ENCODE data around the gene DNAH8. TPM values are rescaled to one million over a fixed set of nuclear protein-coding genes. Genes with fewer than 3 reads are reported as not detected.

DNAH8 gene
- total RNA-seq, 4 donors from 2014 or later: not detected

DNA sequence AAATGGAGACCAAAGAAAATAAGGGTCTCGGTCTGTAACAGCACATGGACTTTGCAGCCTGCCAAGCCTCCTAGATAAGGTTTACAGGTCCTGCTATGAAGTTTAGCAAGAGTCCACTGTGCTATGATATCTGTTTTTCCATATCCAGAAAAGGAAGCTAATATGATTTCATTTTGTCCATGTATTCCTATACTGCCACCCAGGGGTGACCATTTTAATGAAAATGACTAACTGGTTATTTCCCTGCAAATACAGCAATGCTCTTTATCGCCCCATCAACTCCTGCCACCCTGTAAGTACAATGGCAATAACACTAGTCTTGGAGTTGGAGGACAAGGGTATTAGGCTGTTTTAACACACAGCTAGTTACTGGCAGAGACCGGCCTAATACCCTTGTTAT is 218.3 kb downstream of the DNAH8 start:
- ATAC-seq (ENCODE audit: low FRiP score) (no peak), DNase-seq (ENCODE audit: low spot score) (no peak)
- TF ChIP-seq, protein P1, sequence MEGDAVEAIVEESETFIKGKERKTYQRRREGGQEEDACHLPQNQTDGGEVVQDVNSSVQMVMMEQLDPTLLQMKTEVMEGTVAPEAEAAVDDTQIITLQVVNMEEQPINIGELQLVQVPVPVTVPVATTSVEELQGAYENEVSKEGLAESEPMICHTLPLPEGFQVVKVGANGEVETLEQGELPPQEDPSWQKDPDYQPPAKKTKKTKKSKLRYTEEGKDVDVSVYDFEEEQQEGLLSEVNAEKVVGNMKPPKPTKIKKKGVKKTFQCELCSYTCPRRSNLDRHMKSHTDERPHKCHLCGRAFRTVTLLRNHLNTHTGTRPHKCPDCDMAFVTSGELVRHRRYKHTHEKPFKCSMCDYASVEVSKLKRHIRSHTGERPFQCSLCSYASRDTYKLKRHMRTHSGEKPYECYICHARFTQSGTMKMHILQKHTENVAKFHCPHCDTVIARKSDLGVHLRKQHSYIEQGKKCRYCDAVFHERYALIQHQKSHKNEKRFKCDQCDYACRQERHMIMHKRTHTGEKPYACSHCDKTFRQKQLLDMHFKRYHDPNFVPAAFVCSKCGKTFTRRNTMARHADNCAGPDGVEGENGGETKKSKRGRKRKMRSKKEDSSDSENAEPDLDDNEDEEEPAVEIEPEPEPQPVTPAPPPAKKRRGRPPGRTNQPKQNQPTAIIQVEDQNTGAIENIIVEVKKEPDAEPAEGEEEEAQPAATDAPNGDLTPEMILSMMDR (IDR thresholded peaks at IDR 0.05): no peak

DNA sequence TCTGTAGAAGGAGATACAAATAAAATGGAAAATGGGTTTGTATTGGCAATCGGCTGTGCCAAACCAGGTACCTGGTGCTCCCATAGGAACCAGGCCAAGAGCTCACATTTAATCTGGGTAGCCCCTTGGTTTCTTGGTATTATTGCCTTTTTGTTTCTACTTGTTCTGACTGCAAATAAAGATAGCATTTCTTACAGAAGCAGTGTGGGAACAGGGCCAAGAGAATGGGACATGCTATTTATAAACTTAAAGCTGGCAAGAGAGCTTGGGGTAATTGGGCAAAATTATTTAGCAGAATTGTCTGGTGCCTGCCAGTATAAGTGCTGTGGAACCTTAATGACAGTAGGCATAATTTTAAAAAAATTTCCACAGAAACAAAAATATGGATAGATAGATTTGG is 219.9 kb downstream of the DNAH8 start:
- no peak for DNase-seq (ENCODE audit: low spot score)
- TF ChIP-seq, protein P1 (IDR thresholded peaks at IDR 0.05): no peak
- no peak for ATAC-seq (ENCODE audit: low FRiP score)

DNA sequence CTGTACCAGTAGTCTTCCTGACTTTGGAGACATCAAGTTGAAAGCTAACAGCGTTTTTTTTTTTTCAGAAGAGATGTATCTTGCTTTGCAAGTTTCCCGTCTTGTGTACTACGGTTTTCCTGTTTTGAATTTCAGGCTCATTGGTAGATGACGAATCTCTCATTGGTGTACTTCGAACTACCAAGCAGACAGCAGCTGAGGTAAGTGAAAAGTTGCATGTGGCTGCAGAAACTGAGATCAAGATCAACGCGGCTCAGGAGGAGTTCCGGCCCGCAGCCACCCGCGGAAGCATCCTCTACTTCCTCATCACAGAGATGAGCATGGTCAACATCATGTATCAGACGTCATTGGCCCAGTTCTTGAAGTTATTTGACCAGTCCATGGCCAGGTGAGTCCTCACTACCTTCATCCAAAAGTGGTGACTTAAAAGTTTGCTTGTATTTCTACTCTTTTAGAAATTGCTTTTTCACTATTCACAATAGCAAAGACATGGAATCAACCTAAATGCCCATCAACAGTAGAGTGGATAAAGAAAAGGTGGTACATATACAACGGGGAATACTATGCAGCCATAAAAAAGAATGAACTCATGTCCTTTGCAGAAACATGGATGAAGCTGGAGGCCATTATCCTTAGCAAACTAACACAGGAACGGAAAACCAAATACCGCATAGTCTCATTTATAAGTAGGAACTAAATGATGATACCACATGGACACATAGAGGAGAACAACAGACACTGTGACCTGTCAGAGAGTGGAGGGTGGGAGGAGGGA is 222.9 kb downstream of the DNAH8 start:
- no peak for DNase-seq (ENCODE audit: low spot score)
- no peak for ATAC-seq (ENCODE audit: low FRiP score)
- TF ChIP-seq, protein P1 (IDR thresholded peaks at IDR 0.05): no peak

DNA sequence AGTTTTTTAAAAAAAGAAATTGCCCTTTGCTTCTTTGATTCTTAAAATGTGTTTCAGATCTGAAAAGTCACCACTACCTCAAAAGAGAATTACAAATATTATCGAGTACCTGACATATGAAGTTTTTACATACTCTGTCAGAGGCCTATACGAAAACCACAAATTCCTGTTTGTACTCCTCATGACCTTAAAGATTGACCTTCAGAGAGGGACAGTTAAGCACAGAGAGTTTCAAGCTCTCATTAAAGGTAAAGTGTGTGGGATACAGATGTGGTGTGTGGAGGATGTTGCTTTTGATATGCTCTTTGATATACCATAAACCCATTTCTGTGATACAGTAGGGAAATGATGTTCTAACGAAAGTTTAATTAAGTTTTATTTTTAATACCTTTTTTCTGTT is 223.6 kb downstream of the DNAH8 start:
- DNase-seq (ENCODE audit: low spot score) (no peak), ATAC-seq (ENCODE audit: low FRiP score) (no peak)
- TF ChIP-seq, protein P1 (IDR thresholded peaks at IDR 0.05): no peak

DNA sequence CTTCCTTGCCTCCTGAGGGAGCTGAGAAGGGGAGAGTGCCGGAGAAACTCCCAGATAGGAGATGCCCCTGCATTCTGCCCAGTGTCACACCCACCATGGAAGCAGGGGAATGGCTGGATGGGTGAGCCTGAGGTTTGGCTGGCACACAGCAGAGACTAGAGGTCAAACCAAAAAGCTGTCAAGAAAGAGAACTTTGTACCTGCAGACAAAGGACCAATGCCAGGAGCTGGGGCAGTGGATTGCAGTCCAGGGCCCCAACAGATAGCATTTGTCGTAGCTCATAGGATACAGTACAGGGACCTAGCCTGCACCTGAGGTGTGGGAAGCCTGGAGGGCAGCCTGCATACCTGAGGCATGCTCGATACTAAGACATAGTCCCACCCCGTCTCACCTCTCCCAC is 227.3 kb downstream of the DNAH8 start:
- TF ChIP-seq, protein P1 (IDR thresholded peaks at IDR 0.05): no peak
- no peak for ATAC-seq (ENCODE audit: low FRiP score)
- no peak for DNase-seq (ENCODE audit: low spot score)

DNA sequence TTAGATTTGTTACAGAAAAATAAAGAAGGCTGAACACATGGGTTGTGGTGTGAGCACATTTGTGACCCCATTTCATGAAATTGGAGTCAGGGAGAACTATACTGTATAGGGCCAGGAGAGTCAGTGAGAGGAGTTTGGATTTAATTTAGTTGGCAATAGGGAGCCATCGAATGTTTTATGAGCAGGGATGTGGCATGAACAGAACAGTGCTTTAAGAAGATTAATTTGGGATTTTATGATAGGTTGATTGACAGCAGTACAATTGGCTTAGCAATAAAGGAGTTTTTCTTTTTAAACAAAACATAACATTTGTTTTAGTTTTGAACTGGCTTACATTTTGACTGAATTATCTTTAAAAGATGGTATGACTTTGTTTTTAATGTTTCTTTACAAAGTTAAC is 227.9 kb downstream of the DNAH8 start:
- ATAC-seq (ENCODE audit: low FRiP score): no peak
- no peak for DNase-seq (ENCODE audit: low spot score)
- TF ChIP-seq, protein P1 (IDR thresholded peaks at IDR 0.05): no peak

DNA sequence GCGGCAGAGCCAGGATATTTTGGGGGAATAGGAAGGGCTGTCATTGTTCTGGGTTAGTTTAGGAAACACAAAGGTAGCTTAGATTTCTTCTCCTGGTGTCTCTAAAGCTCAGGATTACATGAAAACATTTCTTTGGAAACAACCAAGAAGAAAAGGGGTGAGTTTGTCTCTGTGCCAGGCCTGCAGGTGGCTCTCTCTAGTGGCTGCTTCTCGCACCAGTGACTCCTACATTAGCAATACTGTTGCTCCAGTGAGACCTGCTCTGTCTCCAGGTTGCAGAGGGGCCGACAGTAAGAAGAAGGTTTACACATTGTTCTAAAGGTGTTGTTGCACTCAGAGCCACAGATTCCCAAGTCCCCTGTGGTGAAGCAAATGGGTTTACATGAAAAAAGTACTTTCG is 228.9 kb downstream of the DNAH8 start:
- ATAC-seq (ENCODE audit: low FRiP score): no peak
- TF ChIP-seq, protein P1 (IDR thresholded peaks at IDR 0.05): no peak

More for the DNA sequence above, 228.9 kb downstream of the DNAH8 start:
- DNase-seq (ENCODE audit: low spot score): no peak

All from omental fat pad (tissue), 4 donors.